Head of caudate nucleus (tissue), 42 donors: ENCODE results near the gene SNCA.

Experiments
- DNase-seq, 42 donors: peaks; one replicate each; pipeline versions ENCODE4 v3.0.0 to v3.0.0-alpha.2; 2020 to 2021; ENCODE audit warnings: mixed read lengths in 7 of 42
- intact Hi-C: fragments of 100-400 bp; cut with DNase I; formaldehyde crosslinking; loops from one replicate; pipeline ENCODE4 v1.15.0; 2022

Gene SNCA

DNA sequence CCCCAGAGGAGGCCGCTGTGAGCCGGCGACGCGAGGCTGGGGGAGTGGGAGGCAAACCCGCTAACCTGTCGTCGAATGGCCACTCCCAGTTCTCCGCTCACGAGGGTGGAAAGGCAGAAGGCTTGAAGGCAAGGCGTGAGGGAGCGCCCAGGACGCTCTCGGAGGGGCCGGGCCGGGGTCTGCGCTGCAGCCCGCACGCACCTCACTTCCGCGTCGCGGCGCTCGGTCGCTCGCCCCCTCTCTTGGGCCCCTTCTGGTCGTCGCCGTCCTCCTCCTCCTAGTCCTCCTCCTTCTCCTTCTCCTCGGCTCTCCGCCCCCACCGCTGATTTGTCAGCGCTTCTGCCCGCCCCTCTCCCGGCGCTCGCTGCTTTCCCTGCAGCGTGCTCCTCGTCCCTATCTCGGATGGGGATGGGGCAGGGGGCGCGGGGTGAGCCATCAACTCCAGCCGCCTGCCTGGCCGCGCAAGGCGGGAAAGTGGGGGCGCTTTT, at the start of gene SNCA:
Gene SNCA (minus strand): TSS at position 265 of the 488 bp plus-strand sequence. CDS start 1,494 bp downstream, outside the sequence.
- intact Hi-C loops: loop anchor here (10.0 kb wide), 1 partner anchor 72 kb away; no protein-coding TSS in a partner anchor
- peak; percentile 70 to 96 (median 89) for DNase-seq

DNA sequence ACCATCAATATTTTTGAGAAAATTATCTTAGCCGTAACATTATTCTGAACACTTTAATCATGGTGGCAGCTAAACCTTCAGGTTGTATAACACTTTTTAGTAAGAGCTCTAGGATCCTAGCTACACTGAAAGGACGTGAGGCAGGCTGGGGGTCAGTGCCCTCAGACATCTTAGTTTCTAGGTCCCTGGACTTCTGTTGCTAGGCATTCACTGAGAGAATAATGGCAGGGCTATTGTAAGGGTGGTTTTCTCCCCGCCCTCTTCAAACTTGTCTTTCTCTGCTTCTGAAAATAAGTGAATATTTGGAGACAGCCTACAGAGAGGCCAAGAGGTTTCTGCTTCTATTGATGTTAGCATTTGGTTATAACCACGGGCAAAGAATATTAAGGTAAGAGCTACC, 42.3 kb upstream of the SNCA start:
- intact Hi-C loops: no loop called here
- DNase-seq: no peak

DNA sequence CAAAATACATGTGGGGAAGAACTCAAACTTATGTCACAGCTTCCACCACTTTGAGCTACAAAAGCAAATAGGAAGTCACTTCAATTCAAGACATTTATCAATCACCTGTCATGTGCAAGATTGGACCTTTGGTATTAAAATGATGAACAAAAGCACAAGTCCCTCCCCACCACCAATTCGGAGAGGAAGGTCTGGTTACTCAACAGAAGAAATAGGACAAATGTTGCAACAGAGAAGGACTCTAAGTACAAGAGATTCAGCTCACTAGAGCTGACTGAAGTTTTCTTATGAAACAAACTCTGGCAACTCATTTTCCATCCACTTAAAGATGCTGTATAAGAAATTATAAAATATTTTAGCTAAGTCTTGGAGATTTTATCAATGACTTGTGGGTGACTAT, 41.6 kb upstream of the SNCA start:
- DNase-seq: no peak
- intact Hi-C loops: no loop called here

DNA sequence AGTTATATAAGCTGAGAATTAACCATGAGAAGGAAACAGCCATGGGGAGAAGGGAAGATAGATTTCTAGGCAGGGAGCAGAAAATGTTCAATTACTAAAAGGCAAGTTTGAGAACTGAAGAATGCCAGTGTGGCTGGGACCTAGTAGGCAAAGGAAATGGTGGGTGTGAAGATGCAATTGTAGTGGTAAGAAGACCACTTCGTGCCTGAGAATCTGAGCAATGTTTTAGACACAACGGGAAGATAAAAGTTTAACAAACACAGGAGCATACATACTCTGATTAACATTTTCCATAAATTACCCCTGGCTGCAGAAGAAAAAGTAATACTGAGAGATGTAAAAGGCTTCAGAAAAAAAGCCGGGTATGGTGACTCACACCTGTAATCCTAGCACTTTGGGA, 39.6 kb upstream of the SNCA start:
- no peak for DNase-seq
- intact Hi-C loops: no loop called here

DNA sequence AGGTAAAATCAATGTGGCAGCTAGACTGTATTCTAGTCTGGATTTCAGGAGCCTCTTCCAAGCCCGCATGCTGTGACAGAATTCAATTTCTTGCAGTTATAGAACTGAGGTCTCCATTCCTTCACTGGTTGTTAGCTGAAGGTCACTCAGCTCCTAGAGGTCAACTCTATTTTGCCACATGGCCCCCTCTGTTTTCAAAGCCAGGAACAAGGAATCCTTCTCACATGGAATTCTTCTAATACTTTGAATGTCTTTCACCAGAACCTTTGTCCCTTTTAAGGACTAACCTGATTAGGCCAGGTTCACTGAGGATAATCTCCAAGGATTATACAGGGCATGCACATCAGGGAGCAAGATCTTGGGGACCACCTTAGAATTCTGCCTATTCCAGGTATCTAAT, 34.2 kb upstream of the SNCA start:
- DNase-seq: no peak
- intact Hi-C loops: no loop called here

DNA sequence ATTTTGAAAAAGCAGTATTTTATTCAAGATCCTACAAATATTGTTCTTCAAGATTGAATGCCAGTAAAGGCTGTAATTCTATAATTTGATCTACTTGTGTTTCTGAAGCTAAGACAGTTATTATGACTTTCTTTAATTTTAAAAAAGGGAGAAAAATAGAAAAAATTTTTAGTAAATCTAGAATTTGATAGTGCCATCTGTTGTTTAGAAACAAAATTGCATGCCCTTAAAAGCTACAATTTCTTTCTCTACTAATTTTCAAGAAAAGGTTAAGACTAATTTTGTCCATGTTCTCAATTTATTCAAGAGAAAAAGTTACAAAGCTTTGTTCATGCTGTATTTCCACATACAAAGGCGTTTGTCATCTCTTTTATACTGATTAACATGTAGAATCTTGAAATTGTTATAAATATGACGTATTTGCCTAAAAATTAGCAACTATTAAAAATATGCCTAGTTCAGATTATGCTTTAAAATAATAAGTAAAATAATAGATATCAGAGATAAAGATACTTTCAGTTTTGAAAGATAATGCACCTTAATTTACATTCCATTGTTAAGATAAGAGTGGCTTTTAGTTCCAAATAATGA, 32.1 kb upstream of the SNCA start:
- DNase-seq: no peak
- intact Hi-C loops: no loop called here

DNA sequence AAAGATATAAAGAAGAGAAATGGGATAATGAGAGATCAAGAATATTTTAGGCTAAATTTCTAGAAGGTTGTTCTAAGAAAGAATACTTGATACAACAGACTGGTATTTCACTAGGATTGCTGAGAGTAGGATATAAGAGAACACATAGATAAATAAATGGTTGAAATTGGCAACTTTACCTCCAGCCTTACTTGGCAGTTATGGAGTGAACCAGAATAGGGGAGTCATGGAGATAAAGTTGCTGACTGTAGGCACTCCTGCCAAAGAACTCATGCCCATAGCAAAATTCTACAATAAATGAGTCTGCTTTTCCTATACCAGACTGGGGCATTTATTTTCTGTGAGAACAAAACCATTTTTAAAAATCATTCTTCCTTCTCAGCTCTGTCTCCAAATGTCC, 31.3 kb upstream of the SNCA start:
- no peak for DNase-seq
- intact Hi-C loops: no loop called here

DNA sequence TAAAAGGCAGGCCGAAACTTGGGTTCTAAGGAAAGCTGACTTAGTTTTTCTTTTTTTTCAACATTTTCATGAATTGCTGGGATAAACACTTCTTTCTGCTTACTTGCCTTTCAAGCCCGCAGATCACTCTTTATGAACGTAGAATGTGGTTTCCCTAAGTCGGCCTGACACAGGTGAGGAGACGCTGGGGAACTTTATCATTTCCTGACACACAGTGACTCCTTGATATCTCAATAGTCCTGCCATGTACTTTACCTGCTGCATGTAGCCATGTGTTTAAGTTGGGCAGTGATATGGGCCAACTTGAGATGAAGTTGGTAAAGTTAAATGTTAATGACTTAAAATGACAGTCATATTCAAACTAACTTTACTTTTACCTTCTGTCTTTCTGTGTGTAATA, 26.6 kb upstream of the SNCA start:
- intact Hi-C loops: no loop called here
- DNase-seq: no peak

DNA sequence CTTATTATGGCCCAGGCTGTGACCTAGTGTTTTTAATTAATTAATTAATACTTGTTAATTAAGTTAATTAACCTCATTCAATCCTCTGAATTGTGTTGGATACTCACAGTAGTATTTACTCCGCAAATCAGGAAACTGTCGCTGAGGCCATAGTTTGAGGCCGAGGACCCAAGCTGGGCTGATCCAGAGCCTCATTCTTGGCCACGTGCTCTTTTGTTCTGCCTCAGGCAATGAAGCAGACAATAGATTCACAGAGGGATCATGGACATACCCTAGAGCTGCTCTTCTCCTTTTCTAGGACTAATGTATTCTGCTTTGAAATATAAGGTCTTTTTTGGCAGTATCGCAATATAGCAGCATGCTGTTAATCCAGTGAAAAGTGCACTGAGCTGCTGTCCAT, 24.0 kb upstream of the SNCA start:
- no peak for DNase-seq
- intact Hi-C loops: no loop called here

DNA sequence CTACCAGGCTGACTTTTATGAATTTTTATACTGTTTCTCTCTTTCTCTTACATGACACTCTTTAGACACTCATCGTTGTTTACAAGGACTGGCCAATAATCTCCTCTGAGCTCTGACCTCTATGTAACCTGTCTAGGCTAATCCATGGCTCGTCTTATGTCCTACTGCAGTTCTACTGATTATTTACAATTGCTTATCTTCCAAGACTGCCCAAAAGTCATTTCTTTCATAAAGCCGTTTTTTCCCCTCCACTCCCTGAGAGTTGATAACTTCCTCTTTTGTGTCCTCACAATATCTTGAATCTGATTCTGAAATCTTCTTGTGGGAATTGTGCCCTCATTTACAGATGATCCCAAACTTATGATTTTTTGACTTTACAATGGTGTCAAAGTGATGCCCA, 18.3 kb upstream of the SNCA start:
- intact Hi-C loops: no loop called here
- DNase-seq: no peak

DNA sequence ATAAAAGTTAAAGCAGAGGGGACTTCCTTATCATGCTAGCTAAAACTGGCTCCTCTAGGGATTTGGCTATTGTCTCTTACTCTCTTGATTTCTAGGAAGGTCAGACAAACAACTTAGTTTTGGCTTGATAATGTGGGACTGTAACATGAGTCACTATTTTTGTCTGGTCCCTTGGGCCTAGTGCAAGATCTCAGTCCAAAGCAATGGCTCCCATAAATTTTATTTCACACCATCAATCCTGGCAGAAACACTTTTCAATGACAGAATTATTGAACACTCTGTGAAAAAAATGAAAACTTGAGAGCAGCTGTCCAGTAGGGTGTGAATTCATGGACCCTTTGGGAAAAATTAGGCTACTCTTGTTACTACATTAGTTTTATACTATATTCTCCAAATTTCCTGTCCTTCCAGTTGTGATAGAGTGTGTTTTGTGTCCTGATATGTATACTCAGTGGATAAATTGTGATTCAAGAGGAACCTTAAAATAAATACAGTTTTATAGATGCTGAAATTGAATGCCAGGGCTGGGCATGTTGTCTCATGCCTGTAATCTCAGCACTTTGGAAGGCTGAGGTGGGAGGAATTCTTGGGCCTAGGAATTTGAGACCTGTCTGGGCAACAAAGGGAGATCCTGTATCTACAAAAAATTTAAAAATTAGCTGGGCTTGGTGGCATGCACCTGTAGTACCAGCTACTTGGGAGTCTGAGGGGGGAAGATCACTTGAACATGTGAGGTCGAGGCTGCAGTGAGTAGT, 10.8 kb upstream of the SNCA start:
- DNase-seq: no peak
- intact Hi-C loops: loop anchor here (10.0 kb wide), 1 partner anchor 193 kb away; no protein-coding TSS in a partner anchor

DNA sequence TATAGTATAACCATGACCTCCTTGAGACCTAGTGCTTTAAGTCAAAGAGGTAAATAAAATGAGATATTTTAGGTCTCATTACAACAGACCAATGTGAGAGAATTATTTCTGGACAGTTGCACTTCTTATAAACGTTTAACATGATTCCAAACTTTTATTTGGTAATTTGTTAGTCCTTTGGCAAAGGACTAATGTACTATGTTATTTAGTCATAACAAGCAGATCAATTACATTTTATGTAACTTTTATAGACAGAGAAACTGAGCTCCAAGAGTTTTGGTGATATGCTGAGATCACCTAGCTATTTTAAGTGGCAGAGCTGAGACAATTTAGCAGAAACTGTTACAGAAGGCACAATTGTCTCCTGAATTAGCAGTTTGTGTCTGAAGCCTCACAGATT, 2.6 kb upstream of the SNCA start:
- intact Hi-C loops: loop anchor here (10.0 kb wide), 1 partner anchor 75 kb away; no protein-coding TSS in a partner anchor
- DNase-seq: no peak

DNA sequence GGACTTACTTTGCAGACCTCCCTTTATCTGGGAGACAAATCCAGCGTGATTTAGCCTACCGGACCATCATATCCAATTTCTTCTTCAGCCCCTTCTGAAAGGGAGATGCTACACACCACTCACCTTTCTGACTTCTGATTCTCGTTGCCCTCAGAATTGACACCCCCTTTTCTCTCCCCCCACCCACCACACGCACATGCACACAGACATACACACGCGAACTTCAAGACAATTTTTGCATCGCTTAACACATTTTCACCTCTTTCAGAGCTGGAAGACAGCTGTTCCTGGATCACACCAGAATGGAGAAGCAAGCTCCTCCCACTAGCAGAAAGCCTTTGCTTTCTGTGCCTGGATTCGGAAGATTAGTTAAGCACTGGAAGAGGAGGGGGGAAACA, 1.0 kb upstream of the SNCA start:
- intact Hi-C loops: loop anchor here (10.0 kb wide), 1 partner anchor 73 kb away; no protein-coding TSS in a partner anchor
- DNase-seq: peak in 19 of 42 donors; percentile 10 to 58 (median 27)

DNA sequence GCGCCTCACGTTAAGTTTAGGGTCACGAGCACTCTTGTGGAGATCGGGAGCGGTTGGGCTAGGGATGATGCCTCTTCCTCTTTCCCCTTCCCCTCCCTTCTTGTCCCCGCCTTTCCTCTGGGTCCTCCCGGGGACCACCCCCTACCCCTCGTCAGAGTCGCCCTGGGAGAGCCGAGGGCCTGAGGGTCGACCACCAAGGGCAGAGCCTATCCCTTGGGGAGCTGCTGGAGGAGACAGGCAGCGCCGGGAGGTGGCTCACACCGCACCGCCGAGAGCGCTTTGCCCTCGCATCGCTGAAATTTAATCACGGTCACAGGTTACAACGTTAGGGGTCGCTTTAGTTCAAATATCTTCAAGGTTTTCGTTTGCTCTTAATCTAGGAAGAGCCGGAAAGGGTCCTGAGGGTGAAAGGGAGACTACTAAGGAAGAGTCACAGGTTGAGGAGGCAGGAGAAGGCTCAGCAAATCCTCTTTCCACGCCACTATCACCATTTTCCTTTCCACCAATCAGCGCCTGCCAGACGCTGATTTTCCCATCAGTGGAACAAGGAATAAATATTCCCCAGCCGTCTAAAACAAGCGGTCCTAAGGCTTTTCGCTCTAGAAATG, 528 bp upstream of the SNCA start:
- intact Hi-C loops: loop anchor here (10.0 kb wide), 1 partner anchor 73 kb away; no protein-coding TSS in a partner anchor
- peak in 41 of 42 donors; percentile 30 to 81 (median 60) for DNase-seq

DNA sequence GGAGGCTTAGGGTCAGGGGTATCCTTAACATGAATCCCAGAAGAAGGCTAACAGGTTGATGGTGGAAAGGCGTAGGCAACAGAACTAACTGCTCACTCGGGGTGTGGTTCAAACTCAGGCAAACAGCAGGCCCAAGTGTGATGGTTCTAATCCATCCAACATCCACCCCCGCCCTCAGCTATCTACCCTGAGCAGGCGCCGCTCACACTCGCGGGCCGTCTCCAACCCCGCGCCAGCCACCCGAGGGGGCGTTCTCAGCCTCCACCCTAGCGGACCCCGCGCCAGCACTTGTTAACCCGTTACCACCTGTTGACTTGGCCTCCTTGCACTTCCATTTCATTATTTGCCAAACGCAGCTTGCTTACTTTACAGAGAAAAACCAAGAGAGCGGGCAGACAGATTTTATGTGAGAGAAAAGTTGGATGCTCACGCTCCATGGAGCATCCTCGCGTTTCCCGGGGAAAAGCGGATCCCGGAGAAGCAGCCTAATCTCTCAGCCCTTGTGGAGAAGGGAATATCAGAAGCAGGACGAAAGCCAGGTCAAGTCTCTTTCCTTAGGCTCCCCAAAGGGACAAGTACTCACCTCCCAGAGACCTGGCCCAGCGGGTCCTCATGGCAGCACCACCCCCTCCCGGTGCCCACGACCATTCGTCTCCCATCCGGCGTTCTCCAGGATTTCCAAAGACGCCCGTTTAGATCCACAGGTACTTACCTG, 773 bp downstream of the SNCA start:
- intact Hi-C loops: loop anchor here (10.0 kb wide), 1 partner anchor 71 kb away; no protein-coding TSS in a partner anchor

DNA sequence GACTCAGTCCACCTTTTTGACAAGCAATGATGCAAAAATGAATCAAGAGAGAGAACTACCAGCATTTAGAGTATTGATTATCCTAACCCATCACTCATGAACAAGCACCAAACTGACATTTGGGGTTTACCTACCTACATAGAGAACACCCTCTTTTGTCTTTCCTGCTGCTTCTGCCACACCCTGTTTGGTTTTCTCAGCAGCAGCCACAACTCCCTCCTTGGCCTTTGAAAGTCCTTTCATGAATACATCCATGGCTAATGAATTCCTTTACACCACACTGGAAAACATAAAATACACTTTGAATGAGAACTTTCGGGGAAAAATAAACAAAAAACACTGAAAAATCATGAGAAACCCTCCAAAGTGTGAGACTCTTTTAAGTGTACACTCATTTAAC, 1.5 kb downstream of the SNCA start:
- intact Hi-C loops: loop anchor here (10.0 kb wide), 1 partner anchor 71 kb away; no protein-coding TSS in a partner anchor
- no peak for DNase-seq

More for the DNA sequence above, 773 bp downstream of the SNCA start:
- DNase-seq: peak; percentile 11 to 80 (median 58)

DNA sequence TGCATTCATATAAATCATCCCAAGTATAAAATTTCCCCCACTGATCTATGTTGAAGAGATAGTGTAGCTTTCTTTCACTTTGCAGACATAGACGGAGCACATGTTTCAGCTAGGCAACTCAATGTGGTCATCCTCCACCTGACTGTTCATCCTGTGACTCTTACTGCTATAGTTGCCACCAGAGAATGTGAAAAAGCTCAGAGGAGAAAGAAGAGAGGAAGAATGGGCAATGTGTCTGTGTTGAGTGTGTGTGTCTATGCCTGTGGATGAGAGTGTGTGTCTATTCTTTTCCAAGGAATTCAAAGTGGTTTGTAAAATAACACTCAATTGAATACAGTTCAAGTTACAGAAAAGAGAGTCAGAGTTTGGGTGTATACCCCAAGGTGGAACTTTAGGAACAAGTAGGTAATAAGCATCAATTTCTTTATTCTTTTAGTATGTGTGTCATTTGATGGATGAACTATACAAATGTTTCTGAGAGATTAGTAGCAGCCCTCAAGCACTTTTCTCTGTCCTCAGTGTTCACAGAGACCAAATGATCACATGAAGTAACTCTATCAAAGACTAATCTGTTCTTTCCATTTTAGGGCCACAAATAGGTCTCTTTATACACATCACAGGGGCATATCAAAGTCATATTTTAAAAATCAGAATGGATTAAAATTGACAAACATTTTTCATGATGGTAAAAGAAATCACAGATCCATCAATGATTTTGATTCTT, 2.3 kb downstream of the SNCA start:
- intact Hi-C loops: loop anchor here (10.0 kb wide), 1 partner anchor 70 kb away; no protein-coding TSS in a partner anchor
- no peak for DNase-seq

DNA sequence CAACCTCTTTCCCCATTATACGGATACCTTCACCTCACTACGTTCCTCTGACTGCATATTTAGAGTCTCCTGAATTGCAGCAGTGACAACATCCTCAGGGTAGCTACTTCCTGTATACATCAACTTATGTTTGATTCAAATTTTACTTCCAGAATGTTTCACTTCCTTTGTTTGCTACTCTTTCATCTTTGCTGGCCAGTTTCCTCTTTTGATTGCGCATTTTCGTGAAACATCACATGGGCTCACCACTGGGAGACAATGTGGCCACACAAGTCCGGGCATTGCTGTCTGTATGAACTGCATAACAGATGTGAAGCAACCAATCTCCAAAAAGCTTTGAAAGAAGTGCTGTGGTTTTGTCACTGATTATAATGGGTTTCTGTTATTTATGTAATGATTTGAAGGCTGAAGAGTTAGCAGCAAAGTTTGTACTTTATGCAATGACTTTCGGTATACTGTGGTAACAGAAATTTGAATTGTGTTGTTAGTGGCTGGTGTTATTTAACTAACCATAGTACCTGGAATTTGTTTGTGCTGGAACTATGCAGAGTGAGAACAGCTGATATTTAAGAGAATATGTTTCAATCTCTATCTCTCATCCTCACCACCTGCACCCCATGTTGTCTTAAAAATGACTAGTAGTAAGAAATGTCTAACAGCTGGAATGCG, 7.4 kb downstream of the SNCA start:
- intact Hi-C loops: loop anchor here (10.0 kb wide), 1 partner anchor 65 kb away; no protein-coding TSS in a partner anchor
- DNase-seq: peak in 41 of 42 donors; percentile 17 to 85 (median 61)
